Right lobe of liver (tissue), 6 donors: ENCODE data around the gene KCND3. TPM values are rescaled to one million over a fixed set of nuclear protein-coding genes. Genes with fewer than 3 reads are reported as not detected.

Experiments used
- ATAC-seq, 4 donors: fragments of 200-7000 bp; cut with Tn5 transposase; one replicate each; pipeline ENCODE4 v1.9.1; 2020; ENCODE audit warnings: mild to moderate bottlenecking in 4 of 4, moderate library complexity in 4 of 4
- DNase-seq, 3 donors: peaks; one replicate each; pipeline ENCODE4 v3.0.0-alpha.2; 2020
- H3K27ac ChIP-seq, 3 donors: fragments of 200-600 bp; one replicate each; pipeline ENCODE4 v1.8.0; 2022
- H3K27me3 ChIP-seq, 2 donors: fragments of 200-600 bp; one replicate each; pipeline ENCODE4 v1.8.0; 2022
- H3K36me3 ChIP-seq, 4 donors: fragments of 200-600 bp; sonication (generic) in 1 of 4; one replicate each; pipeline versions ENCODE4 v1.5.1 to v1.8.0; 2017 to 2022; ENCODE audit warnings: control low read depth in 1 of 4
- H3K4me1 ChIP-seq, 4 donors: fragments of 200-600 bp; sonication (generic) in 1 of 4; one replicate each; pipeline versions ENCODE4 v1.5.1 to v1.8.0; 2017 to 2022; ENCODE audit warnings: control low read depth in 1 of 4
- H3K4me3 ChIP-seq, 3 donors: fragments of 200-600 bp; one replicate each; pipeline ENCODE4 v1.8.0; 2022
- H3K9me3 ChIP-seq, 4 donors: fragments of 200-600 bp; sonication (generic) in 1 of 4; one replicate each; pipeline versions ENCODE4 v1.5.1 to v1.8.0; 2017 to 2022; ENCODE audit warnings: control low read depth in 1 of 4
- CTCF ChIP-seq, 4 donors: fragments of 200-600 bp in 3 of 4; fragments of 450-650 bp in 1 of 4; IDR thresholded peaks; one replicate each; pipeline versions ENCODE4 v1.5.1 to v1.8.0; 2016 to 2022; ENCODE audit warnings: antibody characterized with exemption in 4 of 4, mild to moderate bottlenecking in 2 of 4
- POLR2A ChIP-seq: fragments of 450-650 bp; IDR thresholded peaks from one replicate; pipeline ENCODE4 v1.6.1; 2017; ENCODE audit warnings: antibody characterized with exemption, mild to moderate bottlenecking
- WGBS: methylation state at CpG from one replicate; pipeline ENCODE4 v1.1.6; 2018; ENCODE audit warnings: low coverage, low lambda C conversion rate; ENCODE audit not compliant: insufficient coverage; ENCODE audit errors: missing lambda C conversion rate; 5-methylcytosine and 5-hydroxymethylcytosine counted together
- intact Hi-C, 2 donors: fragments of 100-400 bp; cut with DNase I; formaldehyde crosslinking; loops; one replicate each; pipeline versions ENCODE4 v1.11.2 to v1.14.1; 2022
- total RNA-seq, 6 experiments: library from RNA; depleted of rRNA in 2 of 6; stranded (reverse); fragments of >200 nt in 2 of 6; fragmentation: NEBNext Ultra II Directional in 3 of 6; extraction: Animal tissue kit (Norgen Biotek cat#: 25700) in 3 of 6; gene quantifications; one replicate each; pipeline versions ENCODE4 v1.1.0 to v1.2.4, GENCODE V29; 2016 to 2023
- donor health status: DM: no; HTN: yes; CAD: no.
- donor health status: DM: no; HTN: no; CAD: no.
- donor health status: DM: no; HTN: no; CAD: no.
- donor health status: DM: no; HTN: yes; CAD: no.
- donor health status: DM: no; HTN: yes; CAD: no.

The KCND3 gene
- total RNA-seq, 6 experiments from 2014 or later, result 8.1 to 25.5 (median 16.2) TPM

- ATAC-seq, result peak in 1 of 4 donors; percentile 17
- Histone ChIP-seq H3K9me3 (no peaks in the 10 kb centered on the region), H3K4me3 (no peak overlapping the region), H3K4me1 (no peaks in the 10 kb centered on the region), H3K27me3 (no peaks in the 10 kb centered on the region), H3K36me3 (no peaks in the 10 kb centered on the region), H3K27ac (no peak overlapping the region)
- peak in 1 of 3 donors; percentile 11 for DNase-seq
- TF ChIP-seq POLR2A, result no peak
- no peak for TF ChIP-seq CTCF (IDR thresholded peaks at IDR 0.05)
- WGBS, result 67% methylated on average over 2 of the region's 6 CpGs
- intact Hi-C loops, result no loop called here
Observed at GRCh38 chr1:111937147-111937725, 52.2 kb downstream of the KCND3 start.

- H3K27ac ChIP-seq, result no peak overlapping the region
- intact Hi-C loops, result no loop called here
- ATAC-seq (no peak), DNase-seq (no peak)
- WGBS, result 82% methylated on average over 6 of the region's 10 CpGs
- no peaks in the 10 kb centered on the region for H3K9me3 ChIP-seq
- H3K36me3 ChIP-seq, result no peaks in the 10 kb centered on the region
- H3K4me3 ChIP-seq, result no peak overlapping the region
- no peaks in the 10 kb centered on the region for H3K4me1 ChIP-seq
- no peak for TF ChIP-seq POLR2A
- no peak for TF ChIP-seq CTCF (IDR thresholded peaks at IDR 0.05)
- no peaks in the 10 kb centered on the region for H3K27me3 ChIP-seq
Observed at GRCh38 chr1:111934106-111934852, 55.2 kb downstream of the KCND3 start.

- H3K4me3 ChIP-seq, result no peak overlapping the region
- no peaks in the 10 kb centered on the region for H3K36me3 ChIP-seq
- WGBS, result 60% methylated on average over 1 of the region's 3 CpGs
- DNase-seq (no peak), ATAC-seq (no peak)
- H3K27me3 ChIP-seq, result no peaks in the 10 kb centered on the region
- intact Hi-C loops, result no loop called here
- H3K9me3 ChIP-seq, result no peaks in the 10 kb centered on the region
- no peaks in the 10 kb centered on the region for H3K4me1 ChIP-seq
- TF ChIP-seq CTCF (IDR thresholded peaks at IDR 0.05) (no peak), POLR2A (no peak)
- H3K27ac ChIP-seq, result no peak overlapping the region
Observed at GRCh38 chr1:111930356-111930755, 59.1 kb downstream of the KCND3 start.

- ATAC-seq, result no peak
- Histone ChIP-seq H3K4me1 (no peaks in the 10 kb centered on the region), H3K4me3 (no peak overlapping the region), H3K36me3 (no peaks in the 10 kb centered on the region), H3K27me3 (no peaks in the 10 kb centered on the region), H3K27ac (no peak overlapping the region), H3K9me3 (no peaks in the 10 kb centered on the region)
- no peak for DNase-seq
- intact Hi-C loops, result no loop called here
- TF ChIP-seq CTCF (IDR thresholded peaks at IDR 0.05) (no peak), POLR2A (no peak)
- WGBS, result 72% methylated on average over 3 of the region's 4 CpGs
Observed at GRCh38 chr1:111928531-111928930, 60.9 kb downstream of the KCND3 start.
